A673 (cell line): ENCODE data around the gene GREB1L.
A peak's percentile ranks its signal among the peaks of the same experiment; 100 is the strongest.

Experiments used
- CTCF ChIP-seq: fragments of 300-800, 200-600 bp; sonication (generic); conservative IDR thresholded peaks from 2 replicates; pipeline ENCODE4 v1.5.1; 2017; ENCODE audit warnings: low read depth, mild to moderate bottlenecking, antibody characterized with exemption, low read length, moderate library complexity, mixed read lengths
- EZH2 ChIP-seq: fragments of 200-600 bp; sonication (generic); IDR thresholded peaks from 2 replicates; pipeline ENCODE4 v1.6.1; 2017; ENCODE audit warnings: borderline replicate concordance, low read depth, mild to moderate bottlenecking, mixed read lengths, antibody characterized with exemption, low read length; ENCODE audit not compliant: poor library complexity, severe bottlenecking

- TF ChIP-seq CTCF (no peak), EZH2 (peak; percentile 59)
Measured at GRCh38 chr18:21242780-21243401, 859 bp downstream of the GREB1L start.
